ENCODE measurements around the gene ACAA1. TPM values are rescaled to one million over a fixed set of nuclear protein-coding genes. Genes with fewer than 3 reads are reported as not detected.
A peak's percentile ranks its signal among the peaks of the same experiment; 100 is the strongest.
"Not testable (repeated sequence)": the region's sequence is repeated elsewhere in the genome, so short reads cannot be mapped to it uniquely, and the experiment has no call there.

ACAA1 gene
- total RNA-seq, 1 experiment from 2014 or later = 52.0 TPM

- CTCF ChIA-PET = interaction anchor here (0.6 kb wide), 1 partner anchor 105 kb away, joined by 3 read pairs; no protein-coding TSS in a partner anchor
- H3K4me3 ChIP-seq (ENCODE audit: low read depth in 2 of 2, low read length in 2 of 2) = peak overlapping the region; percentile 81 to 82
- in situ Hi-C loops (cut with HindIII; ENCODE audit: low pct_unique_long_range_greater_than_20kb, low sequenced_read_pairs) = no loop called here
- H3K9me3 ChIP-seq (ENCODE audit: control insufficient read depth, insufficient read depth, low read depth, low read length) = no peaks in the 10 kb centered on the region
- TF ChIP-seq POLR2AphosphoS5 (IDR thresholded peaks at IDR 0.05; ENCODE audit: low read depth, low read length) (no peak), CTCF (IDR thresholded peaks at IDR 0.05) (no peak), REST (IDR thresholded peaks at IDR 0.05; ENCODE audit: insufficient read depth in 1 of 2, low read depth in 2 of 2, low read length in 1 of 2) (no peak), SIN3A (IDR thresholded peaks at IDR 0.05; ENCODE audit: borderline replicate concordance, insufficient read depth, low read depth, low read length) (no peak), TCF7L2 (IDR thresholded peaks at IDR 0.05; ENCODE audit: low read depth, low read length) (no peak)
- H3K36me3 ChIP-seq (ENCODE audit: control insufficient read depth, insufficient read depth, low read length) = peaks cover 2% of the 10 kb centered on the region
- intact Hi-C loops (cut with micrococcal nuclease; ENCODE audit: unreplicated experiment) = no loop called here
- no peaks in the 10 kb centered on the region for H3K27me3 ChIP-seq (ENCODE audit: control insufficient read depth, insufficient read depth, low read length)
- BruUV-seq (replicated peaks) = TSS peak; percentile 65
- DNase-seq (ENCODE audit: low read depth, low spot score) (no peak), ATAC-seq (no peak)
- peaks cover 5% of the 10 kb centered on the region for H3K4me1 ChIP-seq (ENCODE audit: control insufficient read depth, insufficient read depth, low read length)
- POLR2A ChIA-PET = interaction anchor here (0.6 kb wide), 1 partner anchor 191 kb away, joined by 4 read pairs; no protein-coding TSS in a partner anchor
- H3K27ac ChIP-seq (ENCODE audit: low read length) = peak overlapping the region; percentile 84
These were observed 542 bp downstream of the ACAA1 start for GRCh38 chr3:38136393-38136776.

GRCh38 chr3:38135621-38136277 lies 1.2 kb downstream of the ACAA1 start:
- CTCF ChIA-PET; H3K4me1 ChIP-seq (ENCODE audit: control insufficient read depth, insufficient read depth, low read length); H3K27me3 ChIP-seq (ENCODE audit: control insufficient read depth, insufficient read depth, low read length); H3K9me3 ChIP-seq (ENCODE audit: control insufficient read depth, insufficient read depth, low read depth, low read length); H3K36me3 ChIP-seq (ENCODE audit: control insufficient read depth, insufficient read depth, low read length); BruUV-seq (replicated peaks); intact Hi-C loops (cut with micrococcal nuclease; ENCODE audit: unreplicated experiment); ATAC-seq; in situ Hi-C loops (cut with HindIII; ENCODE audit: low pct_unique_long_range_greater_than_20kb, low sequenced_read_pairs); DNase-seq (ENCODE audit: low read depth, low spot score): not testable (repeated sequence)
- POLR2A ChIA-PET = interaction anchor here (0.6 kb wide), 1 partner anchor 190 kb away, joined by 4 read pairs; no protein-coding TSS in a partner anchor
- Histone ChIP-seq H3K4me3 (ENCODE audit: low read depth in 2 of 2, low read length in 2 of 2) (peak overlapping the region; percentile 81 to 82), H3K27ac (ENCODE audit: low read length) (peak overlapping the region; percentile 84)

GRCh38 chr3:38134517-38135143 lies 2.3 kb downstream of the ACAA1 start:
- H3K4me3 ChIP-seq (ENCODE audit: low read depth in 2 of 2, low read length in 2 of 2); CTCF ChIA-PET; H3K4me1 ChIP-seq (ENCODE audit: control insufficient read depth, insufficient read depth, low read length); H3K27ac ChIP-seq (ENCODE audit: low read length); intact Hi-C loops (cut with micrococcal nuclease; ENCODE audit: unreplicated experiment); BruUV-seq (replicated peaks); H3K27me3 ChIP-seq (ENCODE audit: control insufficient read depth, insufficient read depth, low read length); POLR2A ChIA-PET; ATAC-seq; H3K9me3 ChIP-seq (ENCODE audit: control insufficient read depth, insufficient read depth, low read depth, low read length); DNase-seq (ENCODE audit: low read depth, low spot score); H3K36me3 ChIP-seq (ENCODE audit: control insufficient read depth, insufficient read depth, low read length); in situ Hi-C loops (cut with HindIII; ENCODE audit: low pct_unique_long_range_greater_than_20kb, low sequenced_read_pairs): not testable (repeated sequence)
